Upper lobe of left lung (tissue), 6 donors: Measurements from ENCODE around the gene CDC42BPA. TPM values are rescaled to one million over a fixed set of nuclear protein-coding genes. Genes with fewer than 3 reads are reported as not detected.
"Not testable (repeated sequence)": the region's sequence is repeated elsewhere in the genome, so short reads cannot be mapped to it uniquely, and the experiment has no call there.

Source experiments
- ATAC-seq, 2 donors: fragments of 200-7000 bp; cut with Tn5 transposase; one replicate each; pipeline ENCODE4 v1.9.1; 2022; ENCODE audit warnings: mild to moderate bottlenecking in 2 of 2, moderate library complexity in 2 of 2; ENCODE audit not compliant: low FRiP score in 2 of 2
- DNase-seq, 2 donors: peaks; one replicate each; pipeline ENCODE4 v3.0.0-alpha.2; 2019 to 2020
- H3K27ac ChIP-seq, 4 donors: fragments of 200-600 bp; sonication (generic); one replicate each; pipeline ENCODE4 v1.5.1; 2016 to 2019
- H3K27me3 ChIP-seq, 4 donors: fragments of 200-600 bp; sonication (generic); one replicate each; pipeline ENCODE4 v1.5.1; 2017 to 2019
- H3K36me3 ChIP-seq, 4 donors: fragments of 200-600 bp; sonication (generic); one replicate each; pipeline ENCODE4 v1.5.1; 2016 to 2019
- H3K4me1 ChIP-seq, 4 donors: fragments of 200-600 bp; sonication (generic); one replicate each; pipeline ENCODE4 v1.5.1; 2018 to 2019
- H3K4me3 ChIP-seq, 4 donors: fragments of 200-600 bp; sonication (generic); one replicate each; pipeline ENCODE4 v1.5.1; 2017 to 2019; ENCODE audit warnings: mild to moderate bottlenecking in 2 of 4, moderate library complexity in 1 of 4
- H3K9me3 ChIP-seq, 4 donors: fragments of 200-600 bp; sonication (generic); one replicate each; pipeline ENCODE4 v1.5.1; 2018 to 2019
- CTCF ChIP-seq, 6 experiments: fragments of 450-650 bp in 4 of 6; fragments of 200-600 bp in 2 of 6; sonication (generic) in 2 of 6; IDR thresholded peaks; one replicate each; pipeline ENCODE4 v1.5.1; 2016 to 2019; ENCODE audit warnings: antibody characterized with exemption in 6 of 6
- EP300 ChIP-seq, 4 donors: sonication (generic); formaldehyde crosslinking; IDR thresholded peaks; one replicate each; pipeline ENCODE4 v1.5.1; 2017; ENCODE audit warnings: antibody characterized with exemption in 4 of 4, control low read depth in 2 of 4
- POLR2A ChIP-seq, 4 donors: fragments of 450-650 bp; IDR thresholded peaks; one replicate each; pipeline ENCODE4 v1.5.1; 2016 to 2017; ENCODE audit warnings: antibody characterized with exemption in 4 of 4, mild to moderate bottlenecking in 2 of 4
- POLR2AphosphoS5 ChIP-seq, 2 donors: sonication (generic); formaldehyde crosslinking; IDR thresholded peaks; one replicate each; pipeline ENCODE4 v1.5.1; 2017; ENCODE audit warnings: antibody characterized with exemption in 2 of 2
- whole genome bisulfite sequencing, 2 donors: methylation state at CpG; one replicate each; pipeline ENCODE4 v1.1.5; 2017 to 2018; 5-methylcytosine and 5-hydroxymethylcytosine counted together
- total RNA-seq, 6 donors: library from RNA; depleted of rRNA in 4 of 6; stranded (reverse); fragments of >200 nt in 4 of 6; gene quantifications; one replicate each; pipeline versions ENCODE4 v1.1.0 to v1.2.1, GENCODE V29; 2016 to 2021
- donor health status: DM: no; HTN: no; CAD: no; lungs with moderate emphysema.
- donor health status: DM: no; HTN: yes; CAD: no; lungs with severe emphysema.

CDC42BPA gene
- total RNA-seq, 6 donors from 2014 or later: 27.8 to 76.1 (median 33.1) TPM

GRCh38 chr1:227112538-227112937 is 205.8 kb downstream of the CDC42BPA start:
- Histone ChIP-seq H3K36me3 (peaks cover 0 to 23% (median 10%) of the 10 kb centered on the region in 4 donors), H3K4me1 (no peaks in the 10 kb centered on the region), H3K27ac (no peak overlapping the region), H3K4me3 (no peak overlapping the region), H3K27me3 (no peaks in the 10 kb centered on the region), H3K9me3 (no peaks in the 10 kb centered on the region)
- 95 to 98% methylated on average over 6 of the region's 6 CpGs for WGBS, 2 donors
- ATAC-seq: no peak
- no peak for DNase-seq
- TF ChIP-seq EP300 (IDR thresholded peaks at IDR 0.05) (no peak), POLR2A (IDR thresholded peaks at IDR 0.05) (no peak), CTCF (IDR thresholded peaks at IDR 0.05) (no peak), POLR2AphosphoS5 (IDR thresholded peaks at IDR 0.05) (no peak)

DNA sequence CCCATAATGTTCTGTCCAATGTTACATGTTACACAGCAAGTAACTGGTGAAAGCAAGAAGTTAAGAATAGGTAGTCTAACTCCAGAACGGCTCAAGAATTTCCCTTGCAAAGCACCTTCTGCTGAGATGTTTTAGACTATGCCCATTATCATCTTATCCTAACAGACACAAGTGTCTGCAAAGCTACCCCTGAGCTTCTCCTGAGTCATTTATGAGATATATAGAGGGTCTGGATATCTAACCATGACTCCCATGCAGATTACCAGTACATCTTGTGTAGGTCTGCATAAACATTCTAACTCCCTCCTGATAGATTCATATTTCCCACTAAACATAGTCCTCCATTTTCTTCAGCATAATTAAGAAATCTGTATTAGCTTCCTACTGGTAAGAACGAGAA is 206.5 kb downstream of the CDC42BPA start:
- no peak for TF ChIP-seq EP300 (IDR thresholded peaks at IDR 0.05)
- no peak for TF ChIP-seq CTCF (IDR thresholded peaks at IDR 0.05)
- TF ChIP-seq POLR2AphosphoS5 (IDR thresholded peaks at IDR 0.05): no peak
- no peak for TF ChIP-seq POLR2A (IDR thresholded peaks at IDR 0.05)
- Histone ChIP-seq H3K36me3 (peaks cover 0 to 30% (median 10%) of the 10 kb centered on the region in 4 donors), H3K27ac (no peak overlapping the region), H3K27me3 (no peaks in the 10 kb centered on the region), H3K4me1 (no peaks in the 10 kb centered on the region), H3K4me3 (no peak overlapping the region), H3K9me3 (no peaks in the 10 kb centered on the region)
- no peak for DNase-seq
- WGBS, 2 donors: 83 to 94% methylated on average over 2 of the region's 2 CpGs
- no peak for ATAC-seq

GRCh38 chr1:227105291-227105690 is 213.0 kb downstream of the CDC42BPA start:
- ATAC-seq, DNase-seq, H3K4me1 ChIP-seq, H3K27ac ChIP-seq, H3K9me3 ChIP-seq, H3K27me3 ChIP-seq, H3K4me3 ChIP-seq: not testable (repeated sequence)
- peaks cover 0 to 22% (median under 1%) of the 10 kb centered on the region in 4 donors for H3K36me3 ChIP-seq
- 91 to 98% methylated on average over 3 of the region's 3 CpGs for WGBS, 2 donors

- TF ChIP-seq CTCF (IDR thresholded peaks at IDR 0.05) (no peak), EP300 (IDR thresholded peaks at IDR 0.05) (no peak), POLR2AphosphoS5 (IDR thresholded peaks at IDR 0.05) (no peak), POLR2A (IDR thresholded peaks at IDR 0.05) (no peak)
- Histone ChIP-seq H3K4me3 (no peak overlapping the region), H3K27me3 (no peaks in the 10 kb centered on the region), H3K4me1 (no peaks in the 10 kb centered on the region), H3K27ac (no peak overlapping the region), H3K9me3 (no peaks in the 10 kb centered on the region), H3K36me3 (peaks cover 0 to 31% (median 2%) of the 10 kb centered on the region in 4 donors)
- WGBS, 2 donors: 92 to 94% methylated on average over 5 of the region's 5 CpGs
- no peak for DNase-seq
- no peak for ATAC-seq
Observed at GRCh38 chr1:227102056-227102455, 216.2 kb downstream of the CDC42BPA start.

- Histone ChIP-seq H3K27ac (no peak overlapping the region), H3K4me1 (no peaks in the 10 kb centered on the region), H3K27me3 (no peaks in the 10 kb centered on the region), H3K4me3 (no peak overlapping the region), H3K36me3 (peaks cover 0 to 25% (median 2%) of the 10 kb centered on the region in 4 donors), H3K9me3 (no peaks in the 10 kb centered on the region)
- DNase-seq (no peak), ATAC-seq (no peak)
- WGBS, 2 donors: 68 to 78% methylated on average over 2 of the region's 2 CpGs
- TF ChIP-seq EP300 (IDR thresholded peaks at IDR 0.05) (no peak), CTCF (IDR thresholded peaks at IDR 0.05) (no peak), POLR2A (IDR thresholded peaks at IDR 0.05) (no peak), POLR2AphosphoS5 (IDR thresholded peaks at IDR 0.05) (no peak)
Observed at GRCh38 chr1:227094249-227094966, 223.9 kb downstream of the CDC42BPA start.
